Endothelial cell of umbilical vein (primary cell): ENCODE results near the gene EPAS1. TPM values are rescaled to one million over a fixed set of nuclear protein-coding genes. Genes with fewer than 3 reads are reported as not detected.

Experiments used
- BruUV-seq: library from RNA; stranded (reverse); fragments of 400-500 nt; replicated peaks from 2 replicates; lab custom pipeline; 2021; lab: Mats Ljungman, UMichigan
- CTCF ChIA-PET: fragments of 300-600, 350-600 bp; sonication (Branson Sonifier 250); formaldehyde crosslinking; loops from one replicate; lab custom pipeline; 2021; ENCODE audit warnings: antibody characterized with exemption, inconsistent platforms; lab: Charles Lee
- POLR2A ChIA-PET: fragments of 300-600, 350-600 bp; sonication (Branson Sonifier 250); formaldehyde crosslinking; loops from one replicate; lab custom pipeline; 2021; ENCODE audit warnings: antibody characterized with exemption, inconsistent platforms; lab: Charles Lee
- DNase-seq: peaks from one replicate; pipeline ENCODE4 v3.0.0-alpha.2; 2011; ENCODE audit warnings: low read depth, low spot score
- FAIRE-seq: peaks from 2 replicates; lab custom pipeline; 2011; peaks lifted over from hg19 to GRCh38; lab: Jason Lieb, UNC
- H2AFZ ChIP-seq: 2 replicates; pipeline ENCODE4 v1.6.0; 2012; ENCODE audit warnings: low read depth, low read length, control low read depth, inconsistent platforms
- H3K27ac ChIP-seq: 2 replicates; pipeline ENCODE4 v1.5.1; 2011; ENCODE audit warnings: low read depth, mild to moderate bottlenecking, control low read depth, low read length, moderate library complexity; ENCODE audit not compliant: insufficient read depth
- H3K27me3 ChIP-seq, 2 experiments: 2 replicates each; pipeline versions ENCODE4 v1.6.0 to v1.6.1; 2011; ENCODE audit warnings: low read length in 2 of 2, mixed read lengths in 1 of 2; ENCODE audit not compliant: control insufficient read depth in 2 of 2, insufficient read depth in 2 of 2
- H3K36me3 ChIP-seq, 2 experiments: 2 replicates in 1 of 2; 3 replicates in 1 of 2; pipeline ENCODE4 v1.5.1; 2011; ENCODE audit warnings: low read length in 2 of 2, mild to moderate bottlenecking in 1 of 2, moderate library complexity in 1 of 2; ENCODE audit not compliant: control insufficient read depth in 2 of 2, insufficient read depth in 2 of 2; ENCODE audit errors: extremely low read depth in 1 of 2
- H3K4me1 ChIP-seq: 3 replicates; pipeline ENCODE4 v1.5.1; 2011; ENCODE audit warnings: mild to moderate bottlenecking, low read length; ENCODE audit not compliant: control insufficient read depth, insufficient read depth; ENCODE audit errors: extremely low read depth
- H3K4me2 ChIP-seq: 2 replicates; pipeline ENCODE4 v1.6.1; 2011; ENCODE audit warnings: low read length, control low read depth, mixed read lengths; ENCODE audit not compliant: insufficient read depth
- H3K4me3 ChIP-seq, 3 experiments: fragments of 200-600 bp in 1 of 3; sonication (generic), shearing (Covaris generic) in 1 of 3; replicated peaks in 1 of 3; 2 replicates each; pipeline ENCODE4 v1.5.1; 2011 to 2016; ENCODE audit warnings: control low read depth in 3 of 3, low read length in 3 of 3, mild to moderate bottlenecking in 2 of 3, inconsistent platforms in 1 of 3, low read depth in 1 of 3, moderate library complexity in 1 of 3; ENCODE audit not compliant: insufficient read depth in 1 of 3
- H3K79me2 ChIP-seq: 2 replicates; pipeline ENCODE4 v1.6.0; 2012; ENCODE audit warnings: low read length, inconsistent platforms; ENCODE audit not compliant: control insufficient read depth, insufficient read depth
- H3K9ac ChIP-seq: replicated peaks from 2 replicates; pipeline ENCODE3; 2011; ENCODE audit warnings: low read length, control low read depth; ENCODE audit not compliant: insufficient read depth; ENCODE audit errors: extremely low read depth
- H3K9me1 ChIP-seq: replicated peaks from 3 replicates; pipeline ENCODE4 v1.6.0; 2011; ENCODE audit warnings: mild to moderate bottlenecking, low read length; ENCODE audit not compliant: control insufficient read depth, insufficient read depth; ENCODE audit errors: extremely low read depth
- H3K9me3 ChIP-seq: replicated peaks from 2 replicates; pipeline ENCODE4 v1.5.1; 2012; ENCODE audit warnings: low read length, inconsistent platforms; ENCODE audit not compliant: control insufficient read depth, insufficient read depth
- H4K20me1 ChIP-seq: replicated peaks from 2 replicates; pipeline ENCODE3; 2011; ENCODE audit warnings: mild to moderate bottlenecking, low read length; ENCODE audit not compliant: control insufficient read depth, insufficient read depth; ENCODE audit errors: extremely low read depth
- EZH2 ChIP-seq: IDR thresholded peaks from 2 replicates; pipeline ENCODE4 v1.6.1; 2012; ENCODE audit warnings: borderline replicate concordance, low read depth, mild to moderate bottlenecking, moderate library complexity, low read length, inconsistent platforms; ENCODE audit not compliant: severe bottlenecking
- dilution Hi-C: fragments of 300-500 bp; cut with MboI; formaldehyde crosslinking; loops from one replicate; pipeline ENCODE4 v1.15.0; 2019; ENCODE audit warnings: low sequenced_read_pairs; ENCODE audit not compliant: extremely low pct_ligation_motif_present
- intact Hi-C: fragments of 100-400 bp; cut with micrococcal nuclease; formaldehyde crosslinking; loops from one replicate; pipeline ENCODE4 v1.10.0; 2022
- polyA plus RNA-seq, 4 experiments: library from polyadenylated mRNA; depleted of rRNA in 3 of 4; stranded (reverse) in 3 of 4; unstranded in 1 of 4; fragments of >200 nt; gene quantifications; 2 replicates each; pipeline versions ENCODE4 v1.2.1 to v1.2.3, GENCODE V29; 2011 to 2012; ENCODE audit warnings: missing spikeins in 1 of 4
- total RNA-seq: library from RNA; stranded (reverse); gene quantifications from 2 replicates; pipeline ENCODE4 v1.2.3, GENCODE V29; 2021
- TF ChIP-seq, protein P1 (sequence below), 2 donors: IDR thresholded peaks; 1 replicate in 1 of 2; 2 replicates in 1 of 2; pipeline ENCODE4 v1.5.1; 2011; ENCODE audit warnings: low read length in 2 of 2, mild to moderate bottlenecking in 2 of 2, moderate library complexity in 2 of 2, control low read depth in 1 of 2, inconsistent platforms in 1 of 2, low read depth in 1 of 2; ENCODE audit not compliant: insufficient read depth in 1 of 2; ENCODE audit errors: extremely low read depth in 1 of 2

The EPAS1 gene
- total and polyA plus RNA-seq, 2 donors (not counting 3 experiments of a cell fraction or from before 2014, with no cell fraction given) = 229 to 374 TPM

DNA sequence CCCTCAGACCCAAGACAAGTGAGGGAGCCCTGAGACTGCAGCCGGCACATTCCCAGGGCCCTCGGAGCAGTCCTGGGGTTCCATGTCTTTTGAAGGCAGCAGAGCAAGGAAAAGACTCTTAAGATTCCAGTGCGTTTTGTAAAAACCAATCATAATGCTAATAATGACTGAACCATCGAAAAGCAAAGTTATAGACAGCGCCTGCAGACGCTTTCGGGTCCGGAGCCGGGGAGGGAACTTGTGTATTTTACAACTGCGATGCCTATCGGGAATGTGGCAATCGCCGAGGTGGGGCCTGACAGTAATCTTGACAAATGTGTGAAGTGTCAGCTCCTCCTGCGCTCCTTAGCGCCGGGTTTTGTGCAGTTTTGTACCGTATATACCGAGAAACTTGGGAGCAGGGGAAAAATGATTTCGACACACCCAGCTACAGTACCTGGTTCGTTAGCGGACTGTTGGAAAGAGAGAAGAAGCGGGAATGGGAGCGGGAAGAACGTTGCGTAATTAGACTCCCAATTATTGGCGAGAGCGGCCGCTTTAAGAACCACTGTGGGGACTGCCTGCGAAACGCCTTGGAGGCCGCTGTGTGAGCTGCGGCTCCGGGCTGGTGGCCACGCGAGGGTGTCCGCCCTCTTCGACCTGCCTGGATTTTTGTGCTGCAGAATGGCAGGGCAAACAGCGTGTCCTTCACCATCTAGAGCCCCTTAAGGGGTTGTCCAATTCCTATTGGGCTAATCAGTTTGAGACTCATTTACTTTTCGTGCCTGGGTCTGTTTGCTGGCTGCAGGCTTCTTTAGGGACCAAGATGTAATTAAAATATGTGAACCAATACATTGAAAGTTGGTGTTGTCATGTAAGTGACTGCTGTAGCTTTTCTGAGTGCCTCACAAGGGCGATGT, 2.4 kb downstream of the EPAS1 start:
- CTCF ChIA-PET = interaction anchor here (0.8 to 4.7 kb wide), 12 partner anchors 11 to 306 kb away, joined by 3 to 44 read pairs (median 4); no protein-coding TSS in a partner anchor
- H3K36me3 ChIP-seq = no peaks in the 10 kb centered on the region
- H3K27me3 ChIP-seq = no peaks in the 10 kb centered on the region
- H3K4me3 ChIP-seq = peak overlapping the region; percentile 64 to 86 (median 66)
- H3K4me1 ChIP-seq = peaks cover 45% of the 10 kb centered on the region
- peak overlapping the region; percentile 81 for H3K27ac ChIP-seq
- intact Hi-C loops = loop anchor here (1.0 to 5.0 kb wide), 7 partner anchors 16 to 289 kb away; no protein-coding TSS in a partner anchor
- peak overlapping the region; percentile 96 for H3K9ac ChIP-seq
- no TSS peak for BruUV-seq
- no peaks in the 10 kb centered on the region for H3K9me1 ChIP-seq
- DNase-seq = peak; percentile 73
- no peaks in the 10 kb centered on the region for H3K9me3 ChIP-seq
- H3K79me2 ChIP-seq = peaks cover 71% of the 10 kb centered on the region
- no peak for FAIRE-seq
- dilution Hi-C loops = no loop called here
- POLR2A ChIA-PET = interaction anchor here (0.6 kb wide), 1 partner anchor 50 kb away, joined by 3 read pairs; no protein-coding TSS in a partner anchor
- H3K4me2 ChIP-seq = peak overlapping the region; percentile 82
- peaks cover 7% of the 10 kb centered on the region for H4K20me1 ChIP-seq
- H2AFZ ChIP-seq = peak overlapping the region; percentile 46
- no peak for TF ChIP-seq EZH2
- TF ChIP-seq, protein P1, sequence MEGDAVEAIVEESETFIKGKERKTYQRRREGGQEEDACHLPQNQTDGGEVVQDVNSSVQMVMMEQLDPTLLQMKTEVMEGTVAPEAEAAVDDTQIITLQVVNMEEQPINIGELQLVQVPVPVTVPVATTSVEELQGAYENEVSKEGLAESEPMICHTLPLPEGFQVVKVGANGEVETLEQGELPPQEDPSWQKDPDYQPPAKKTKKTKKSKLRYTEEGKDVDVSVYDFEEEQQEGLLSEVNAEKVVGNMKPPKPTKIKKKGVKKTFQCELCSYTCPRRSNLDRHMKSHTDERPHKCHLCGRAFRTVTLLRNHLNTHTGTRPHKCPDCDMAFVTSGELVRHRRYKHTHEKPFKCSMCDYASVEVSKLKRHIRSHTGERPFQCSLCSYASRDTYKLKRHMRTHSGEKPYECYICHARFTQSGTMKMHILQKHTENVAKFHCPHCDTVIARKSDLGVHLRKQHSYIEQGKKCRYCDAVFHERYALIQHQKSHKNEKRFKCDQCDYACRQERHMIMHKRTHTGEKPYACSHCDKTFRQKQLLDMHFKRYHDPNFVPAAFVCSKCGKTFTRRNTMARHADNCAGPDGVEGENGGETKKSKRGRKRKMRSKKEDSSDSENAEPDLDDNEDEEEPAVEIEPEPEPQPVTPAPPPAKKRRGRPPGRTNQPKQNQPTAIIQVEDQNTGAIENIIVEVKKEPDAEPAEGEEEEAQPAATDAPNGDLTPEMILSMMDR (IDR thresholded peaks at IDR 0.05; ENCODE audit: extremely low read depth in 1 of 2, insufficient read depth in 1 of 2, low read depth in 1 of 2, low read length in 2 of 2) = peak in 1 of 2 donors; percentile 18
